GM19397 (cell line): Measurements from ENCODE around the gene GLT6D1.

Experiments used
- ATAC-seq: cut with Tn5 transposase; IDR thresholded peaks from one replicate; pipeline ENCODE4 v1.9.1; 2021; ENCODE audit warnings: mild to moderate bottlenecking, moderate library complexity; ENCODE audit not compliant: unreplicated experiment

GLT6D1 gene

GRCh38 chr9:135624282-135624681, 15.1 kb downstream of the GLT6D1 start:
- ATAC-seq: no peak

GRCh38 chr9:135622415-135623020, 16.8 kb downstream of the GLT6D1 start:
- ATAC-seq: no peak

- ATAC-seq: no peak
Measured at GRCh38 chr9:135620558-135620957, 18.8 kb downstream of the GLT6D1 start.

- ATAC-seq: no peak
Measured at GRCh38 chr9:135619599-135619886, 19.8 kb downstream of the GLT6D1 start.

- no peak for ATAC-seq
Measured at GRCh38 chr9:135618866-135619598, 20.3 kb downstream of the GLT6D1 start.

GRCh38 chr9:135617991-135618411, 21.3 kb downstream of the GLT6D1 start:
- ATAC-seq: no peak

- ATAC-seq: no peak
Measured at GRCh38 chr9:135617538-135617900, 21.8 kb downstream of the GLT6D1 start.

- ATAC-seq: no peak
Measured at GRCh38 chr9:135616619-135617537, 22.5 kb downstream of the GLT6D1 start.

- no peak for ATAC-seq
Measured at GRCh38 chr9:135615666-135616618, 23.4 kb downstream of the GLT6D1 start.

- no peak for ATAC-seq
Measured at GRCh38 chr9:135614821-135615665, 24.3 kb downstream of the GLT6D1 start.

GRCh38 chr9:135613946-135614805, 25.2 kb downstream of the GLT6D1 start:
- no peak for ATAC-seq

- ATAC-seq: no peak
Measured at GRCh38 chr9:135612981-135613910, 26.1 kb downstream of the GLT6D1 start.

- no peak for ATAC-seq
Measured at GRCh38 chr9:135612437-135612836, 26.9 kb downstream of the GLT6D1 start.

GRCh38 chr9:135611875-135612209, 27.5 kb downstream of the GLT6D1 start:
- ATAC-seq: no peak

GRCh38 chr9:135611142-135611874, 28.0 kb downstream of the GLT6D1 start:
- no peak for ATAC-seq

- no peak for ATAC-seq
Measured at GRCh38 chr9:135610290-135611141, 28.8 kb downstream of the GLT6D1 start.
